HG03558 (cell line): Measurements from ENCODE around the gene ABO.
"Not testable (repeated sequence)": the region's sequence is repeated elsewhere in the genome, so short reads cannot be mapped to it uniquely, and the experiment has no call there.

ENCODE experiments used
- ATAC-seq: cut with Tn5 transposase; IDR thresholded peaks from one replicate; pipeline ENCODE4 v1.9.1; 2021; ENCODE audit warnings: moderate number of reproducible peaks; ENCODE audit not compliant: unreplicated experiment; ENCODE audit errors: extremely low read depth

The ABO gene

DNA sequence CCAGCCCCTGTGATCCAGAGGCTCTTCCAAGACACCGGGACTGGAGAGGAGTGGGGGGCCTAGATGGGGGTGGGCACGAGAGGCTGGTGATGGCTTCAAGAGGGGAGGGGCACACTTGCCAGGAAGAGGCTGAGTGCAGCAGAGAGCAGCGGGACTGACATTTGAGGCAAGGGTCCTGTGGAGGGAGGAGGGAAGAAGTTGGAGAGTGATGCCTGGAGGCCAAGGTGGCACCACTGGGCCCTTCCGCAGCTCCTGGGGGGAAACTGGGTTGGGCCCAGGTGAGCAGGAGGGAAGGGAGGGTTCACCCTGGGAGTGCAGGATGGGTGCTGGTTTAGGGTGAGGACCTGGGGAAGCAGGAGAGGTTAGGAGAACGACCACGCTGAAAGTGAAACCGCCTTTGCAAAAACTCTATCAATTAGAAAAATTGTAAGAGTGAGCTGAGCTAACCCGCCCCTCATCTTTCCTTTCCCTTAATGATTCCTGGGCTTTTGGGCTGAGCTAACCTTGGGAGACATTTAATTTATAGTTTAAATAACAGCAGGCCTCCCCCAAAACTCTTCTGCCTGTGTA is 26.2 kb downstream of the ABO start:
- no peak for ATAC-seq

DNA sequence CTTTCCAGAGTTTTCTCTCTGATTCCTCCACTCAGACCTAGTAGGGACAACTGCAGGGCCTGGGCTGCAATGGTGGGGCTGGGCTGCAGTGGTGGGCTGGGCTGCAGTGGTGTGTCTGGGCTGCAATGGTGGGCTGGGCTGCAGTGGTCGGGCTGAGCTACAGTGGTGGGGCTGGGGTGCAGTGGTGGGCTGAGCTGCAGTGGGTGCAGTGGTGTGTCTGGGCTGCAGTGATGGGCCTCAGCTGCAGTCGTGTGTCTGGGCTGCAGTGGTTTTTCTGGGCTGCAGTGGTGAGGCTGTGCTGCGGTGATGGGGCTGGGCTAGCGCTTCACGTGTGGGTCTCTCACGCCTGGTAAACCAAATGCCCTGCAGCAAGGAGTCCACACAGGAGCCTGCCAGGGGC is 27.4 kb downstream of the ABO start:
- no peak for ATAC-seq

DNA sequence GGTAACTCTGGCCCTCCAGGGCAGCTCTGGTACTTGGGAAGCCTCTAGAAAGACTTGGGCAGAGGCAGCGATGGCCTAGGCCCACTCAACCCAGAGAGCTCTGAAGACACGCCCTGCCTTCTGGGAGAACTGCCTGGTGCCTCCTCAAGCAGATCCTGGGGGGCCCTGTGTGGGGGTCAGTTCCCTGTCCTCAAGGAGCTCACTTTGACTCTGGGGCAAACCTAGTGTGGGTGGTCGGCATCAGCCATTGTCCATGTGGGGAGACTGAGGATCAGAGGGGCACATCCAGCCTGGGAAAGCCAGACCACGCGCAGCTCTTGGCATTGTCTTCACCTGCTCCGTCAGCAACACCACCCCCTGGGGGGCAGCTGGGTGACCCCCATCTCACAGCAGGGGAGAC is 28.0 kb downstream of the ABO start:
- no peak for ATAC-seq

DNA sequence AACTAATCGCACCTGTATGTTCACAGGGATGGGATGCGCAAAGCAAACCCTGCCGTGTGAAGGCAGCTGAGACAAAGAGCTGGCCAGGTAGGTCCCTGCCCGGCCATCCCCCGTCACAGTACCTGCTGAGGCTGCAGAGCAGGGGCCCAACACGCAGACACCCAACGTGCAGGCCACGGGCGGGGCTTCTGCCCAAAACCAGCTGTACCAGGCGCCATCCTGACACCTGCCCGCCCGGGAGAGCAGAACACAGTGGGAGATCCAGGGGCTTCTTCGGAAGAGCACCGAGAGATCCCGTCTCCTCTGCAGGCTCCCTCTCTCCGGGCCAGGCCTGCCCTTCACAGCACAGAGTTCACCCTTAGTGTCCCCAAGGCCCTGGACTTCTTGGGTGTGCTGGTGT is 28.4 kb downstream of the ABO start:
- ATAC-seq, result no peak

DNA sequence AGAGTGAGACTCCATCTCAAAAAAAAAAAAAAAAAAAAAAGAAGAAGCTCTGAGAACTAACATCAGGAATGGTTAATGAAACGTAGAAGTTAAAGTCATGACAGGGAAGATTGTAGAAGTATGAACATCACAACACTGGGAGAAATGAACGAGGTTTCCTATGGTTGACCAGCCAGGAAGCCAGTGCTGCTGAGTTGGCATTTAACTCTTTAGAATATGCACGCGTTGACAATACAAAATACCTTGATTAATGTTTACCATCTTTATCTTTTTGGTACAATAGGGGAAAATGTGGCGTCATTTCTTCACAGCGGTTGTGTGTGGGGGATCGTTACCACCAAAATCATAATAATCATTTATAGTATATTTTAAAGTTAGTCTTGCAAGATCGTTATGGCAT is 32.0 kb downstream of the ABO start:
- no peak for ATAC-seq

DNA sequence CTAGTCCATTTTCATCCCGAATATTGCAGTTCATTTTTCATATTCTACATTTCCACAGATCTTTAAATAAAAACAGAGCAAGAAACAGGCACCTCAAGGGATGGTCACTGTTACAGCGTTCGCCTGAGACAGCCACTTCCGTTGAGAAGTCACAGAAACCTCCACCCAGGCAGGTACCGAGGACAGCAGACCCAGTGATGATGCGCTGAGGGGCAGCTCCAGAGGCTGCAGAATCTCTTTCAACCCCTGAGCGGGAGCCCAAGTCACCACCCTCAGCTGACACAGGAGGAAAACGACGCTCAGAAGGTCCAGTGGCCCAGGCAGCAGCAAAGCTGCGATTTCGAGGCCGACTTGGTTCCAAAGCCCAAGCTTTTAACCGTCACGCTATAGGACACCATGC is 32.8 kb downstream of the ABO start:
- ATAC-seq, result no peak

DNA sequence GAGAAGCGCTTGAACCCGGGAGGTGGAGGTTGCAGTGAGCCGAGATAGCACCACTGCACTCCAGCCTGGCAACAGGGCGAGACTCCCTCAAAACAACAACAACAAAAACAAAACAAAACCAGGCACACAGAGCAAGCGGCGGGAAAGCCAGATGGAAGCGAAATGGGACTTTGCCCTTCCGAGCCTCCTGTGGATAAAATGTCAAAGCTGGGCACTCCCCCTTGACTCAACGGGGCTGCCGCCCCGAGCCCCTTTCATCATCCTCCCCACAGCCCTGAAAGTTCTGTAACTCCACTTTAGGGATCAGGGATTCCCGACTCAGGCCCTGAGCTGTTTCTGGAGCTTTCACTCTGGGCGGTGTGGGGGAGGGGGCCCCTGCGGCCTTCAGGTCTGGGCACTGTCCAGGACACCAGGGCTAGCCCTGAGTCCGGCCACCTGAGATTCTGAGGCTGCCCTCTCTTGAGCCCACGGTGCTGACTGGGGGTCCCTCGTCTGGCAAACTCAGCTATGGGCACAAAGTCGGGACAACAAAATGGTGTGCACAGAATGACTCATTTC is 35.4 kb downstream of the ABO start:
- ATAC-seq, result no peak

DNA sequence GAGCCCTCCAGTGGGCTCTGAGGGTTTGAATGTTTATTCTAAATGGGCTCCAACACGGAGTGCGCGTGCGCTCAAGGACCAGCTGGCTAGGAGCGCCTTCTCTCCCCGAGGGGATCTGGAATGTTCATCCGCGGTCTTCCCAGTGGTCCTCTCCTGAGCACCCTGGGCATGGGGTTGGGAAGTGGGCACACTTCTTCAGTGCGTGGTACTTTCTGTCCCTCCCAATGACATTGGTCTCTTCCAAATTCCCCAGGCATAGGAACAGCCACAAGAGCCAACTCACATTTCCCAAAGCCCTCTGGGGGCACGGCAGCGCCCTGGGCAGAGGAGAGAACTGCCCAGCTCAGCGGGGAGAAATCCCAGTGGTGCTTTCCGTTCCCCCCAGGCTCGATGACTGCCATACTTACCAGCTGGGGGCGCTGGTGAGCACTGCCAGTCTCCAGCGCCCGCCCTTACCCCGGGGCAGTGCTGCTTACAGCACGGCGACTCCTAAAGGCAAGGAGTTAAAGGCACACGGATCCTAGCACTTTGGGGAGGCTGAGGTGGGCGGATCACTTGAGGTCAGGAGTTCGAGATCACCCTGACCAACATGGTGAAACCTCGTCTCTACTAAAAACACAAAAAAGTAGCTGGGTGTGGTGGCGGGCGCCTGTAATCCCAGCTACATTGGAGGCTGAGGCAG is 36.0 kb downstream of the ABO start:
- ATAC-seq, result no peak

DNA sequence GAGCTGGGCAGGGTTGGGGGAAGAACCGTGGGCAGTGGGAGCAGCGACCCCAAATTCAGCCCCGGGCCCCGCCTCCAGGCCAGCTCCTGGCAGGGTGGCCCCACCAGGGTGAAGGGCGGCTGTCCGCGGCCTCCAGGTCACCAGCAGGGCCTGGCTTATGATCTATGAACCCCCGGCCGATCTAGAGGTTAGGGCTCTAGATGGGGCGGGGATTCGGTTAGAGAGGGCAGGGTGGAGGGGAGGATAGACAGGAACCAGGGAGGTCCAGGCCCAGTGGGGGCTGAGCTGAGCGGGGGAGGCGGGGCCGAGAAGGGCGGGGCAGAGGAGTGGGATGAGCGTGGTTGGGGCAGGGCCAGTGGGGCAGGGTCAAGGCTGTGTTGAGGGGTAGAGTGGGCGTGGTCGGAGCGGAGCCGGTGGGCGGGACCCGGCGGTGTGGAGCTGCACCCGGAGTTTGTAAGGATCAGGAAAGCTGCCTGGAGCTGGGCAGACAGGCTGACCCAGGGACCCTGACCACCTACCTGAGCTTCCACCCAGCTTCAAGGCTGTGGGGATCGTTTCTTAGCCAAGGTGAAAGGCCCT is 36.6 kb downstream of the ABO start:
- ATAC-seq, result no peak

DNA sequence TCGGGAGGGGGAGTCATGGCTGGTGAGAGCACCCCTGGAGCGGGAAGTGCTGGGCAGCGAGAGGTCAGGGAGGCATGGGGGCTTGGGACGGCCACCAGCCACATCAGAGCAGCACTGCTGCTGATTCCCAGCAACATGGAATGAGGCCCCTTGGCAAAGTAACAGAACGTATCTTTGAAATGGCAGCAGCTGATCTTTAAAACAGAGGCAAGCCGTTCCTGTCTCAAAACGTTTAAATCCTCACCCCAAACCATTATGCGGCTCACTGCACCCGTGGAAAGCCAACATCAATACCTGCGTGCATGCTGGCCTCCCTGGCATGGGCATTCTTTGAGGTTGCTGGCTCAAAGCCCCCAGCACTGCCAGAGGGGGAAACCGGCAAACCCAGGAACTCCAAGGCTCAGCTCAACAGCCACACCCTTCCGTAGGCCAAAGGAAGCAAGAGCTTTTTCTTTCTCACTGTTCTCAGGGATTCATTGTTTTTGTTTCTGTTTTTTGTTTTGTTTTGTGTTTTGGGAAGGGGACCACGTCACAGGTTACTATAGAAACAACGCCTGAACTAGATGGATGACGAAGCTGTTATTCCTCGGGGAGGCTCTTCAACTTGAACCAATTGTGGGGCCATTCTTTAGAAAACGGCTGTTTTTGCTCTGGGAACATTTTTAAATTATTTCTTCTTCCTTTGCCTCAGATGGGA is 37.8 kb downstream of the ABO start:
- ATAC-seq, result no peak

DNA sequence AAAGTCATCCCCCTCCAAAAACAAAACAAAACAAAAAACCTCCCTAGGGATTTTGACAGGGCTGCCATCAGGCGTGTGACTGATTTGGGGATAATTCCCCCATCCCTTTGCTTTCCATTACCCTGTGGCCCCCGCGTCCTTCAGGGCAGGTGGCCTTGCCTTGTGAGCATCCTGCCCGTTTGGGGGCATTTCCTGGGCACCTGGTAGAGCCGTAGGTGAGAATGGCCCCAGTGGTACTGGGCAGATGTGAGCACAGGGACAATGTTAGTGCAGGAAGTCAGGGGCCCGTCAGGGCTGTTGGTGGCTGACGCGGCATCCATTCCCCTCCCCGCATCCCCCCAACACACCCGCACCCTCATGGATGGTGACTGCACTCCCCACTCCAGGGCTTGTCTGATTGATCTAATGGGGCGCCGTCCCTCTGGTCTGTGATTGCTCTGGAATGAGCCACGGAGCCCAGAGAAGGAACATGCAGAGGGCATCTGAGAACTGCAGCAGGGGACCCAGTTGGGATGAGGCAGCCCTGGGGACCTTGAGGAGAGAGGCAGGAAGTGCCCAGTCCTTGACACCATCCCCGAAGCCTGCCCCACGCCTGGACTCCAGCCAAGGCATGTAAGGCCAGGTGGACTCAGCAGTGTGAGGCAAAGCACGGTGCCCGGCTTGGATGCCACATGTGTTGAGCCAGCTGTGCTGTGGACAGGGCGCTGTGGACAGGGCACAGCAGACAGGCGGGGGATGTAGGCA is 38.5 kb downstream of the ABO start:
- not testable (repeated sequence) for ATAC-seq

DNA sequence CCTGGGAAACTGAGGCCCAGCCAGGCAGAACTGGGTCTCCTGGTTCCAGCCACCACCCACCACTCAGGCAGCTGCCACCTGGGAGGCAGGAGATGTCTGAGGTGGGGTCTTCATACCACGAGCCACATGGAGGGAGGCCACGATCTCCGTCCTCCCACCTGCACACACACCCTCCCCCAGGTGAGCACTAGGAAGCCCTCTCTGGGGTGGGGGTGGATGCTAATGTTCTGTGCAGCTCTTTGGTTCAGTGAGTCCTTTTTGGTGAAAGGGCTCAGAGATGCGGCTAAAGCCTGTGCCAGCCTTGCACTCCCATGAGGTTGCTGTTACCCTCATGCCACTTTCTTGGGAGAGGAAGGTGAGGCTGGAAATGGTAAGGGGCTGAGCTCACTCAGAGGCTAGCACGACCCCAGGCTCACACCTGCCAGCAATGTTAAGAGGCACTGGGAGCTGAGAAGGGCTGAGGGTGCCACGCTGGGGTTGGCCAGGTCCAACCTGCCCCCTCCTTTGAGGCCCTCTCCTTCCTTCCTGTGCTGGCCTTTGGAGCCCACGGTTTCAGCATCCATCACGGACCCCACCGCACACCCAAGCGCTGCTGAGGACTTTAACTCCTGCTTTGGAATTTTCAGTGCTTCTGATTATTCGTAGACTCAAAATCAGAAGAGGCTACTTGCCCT is 39.3 kb downstream of the ABO start:
- ATAC-seq, result no peak

DNA sequence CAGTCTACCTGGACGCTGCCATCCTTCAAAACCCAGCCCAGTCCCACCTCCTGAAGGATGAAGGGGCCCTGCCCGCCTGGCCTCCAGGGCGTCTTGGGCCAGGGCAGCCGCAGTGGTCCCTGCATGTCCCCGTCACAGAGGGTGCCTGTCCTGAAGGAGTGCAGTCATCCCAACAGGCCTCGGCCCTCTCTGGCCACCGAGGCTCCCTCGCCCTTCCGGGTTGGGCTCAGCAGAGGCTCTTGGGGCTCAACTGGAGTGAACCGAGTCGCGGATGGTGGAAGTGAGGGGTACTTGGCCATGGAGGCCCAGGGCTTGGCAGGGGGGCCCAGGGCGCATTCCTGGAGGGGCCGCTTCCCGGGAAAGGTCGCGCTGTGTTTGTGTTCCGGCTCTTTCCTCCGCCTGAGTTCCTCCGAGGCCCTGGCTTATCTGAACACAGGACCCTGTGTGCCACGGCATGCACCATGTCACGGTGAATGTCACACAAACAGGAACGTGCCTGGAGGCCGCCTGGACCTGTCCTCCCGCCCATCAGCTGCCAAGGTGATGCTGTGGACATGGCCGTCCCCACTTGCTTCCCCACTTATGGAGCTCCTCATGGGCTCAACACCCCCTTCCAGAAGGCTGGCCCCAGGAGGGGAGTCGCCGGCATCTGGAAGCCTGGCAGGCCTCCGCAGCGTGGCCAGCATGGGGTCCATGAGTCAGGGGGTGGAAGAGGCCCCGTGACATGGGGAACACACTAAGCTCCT is 40.3 kb downstream of the ABO start:
- no peak for ATAC-seq

DNA sequence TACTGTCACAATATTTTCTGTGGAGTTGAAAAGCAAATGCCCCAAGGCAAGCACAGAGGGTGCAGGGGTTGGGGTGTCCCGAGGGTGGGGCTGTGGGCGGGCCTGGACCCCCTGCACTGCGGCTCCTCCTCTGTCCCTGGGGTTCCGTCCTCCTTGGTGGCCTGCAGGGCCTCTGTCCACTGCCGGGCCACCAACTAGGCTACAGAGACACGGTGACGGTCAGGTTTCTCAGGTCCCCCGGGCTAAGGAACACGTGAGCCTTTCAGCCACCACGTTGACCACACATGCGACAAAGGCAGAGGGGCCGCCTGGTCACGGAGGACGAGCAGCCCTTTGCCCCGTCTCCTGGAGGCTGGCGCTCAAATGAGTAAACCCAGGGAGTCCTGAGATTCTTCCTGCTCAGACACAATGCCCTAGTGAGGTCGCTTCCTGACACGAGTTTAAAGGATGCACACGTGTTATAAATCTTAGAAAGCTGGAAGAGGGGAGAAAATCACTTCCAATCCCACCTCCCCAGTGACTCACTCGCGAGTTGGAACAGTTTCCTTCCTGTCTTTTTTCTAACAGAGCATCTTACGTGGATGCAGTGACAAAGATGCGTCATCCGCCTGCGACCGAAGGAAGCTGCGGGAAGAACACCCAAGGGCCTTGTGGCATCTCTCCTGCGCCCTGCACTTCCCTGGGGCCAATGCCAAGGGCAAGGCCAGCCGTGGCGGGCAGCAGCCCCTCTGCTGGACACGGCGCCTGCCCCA is 41.1 kb downstream of the ABO start:
- ATAC-seq, result no peak

DNA sequence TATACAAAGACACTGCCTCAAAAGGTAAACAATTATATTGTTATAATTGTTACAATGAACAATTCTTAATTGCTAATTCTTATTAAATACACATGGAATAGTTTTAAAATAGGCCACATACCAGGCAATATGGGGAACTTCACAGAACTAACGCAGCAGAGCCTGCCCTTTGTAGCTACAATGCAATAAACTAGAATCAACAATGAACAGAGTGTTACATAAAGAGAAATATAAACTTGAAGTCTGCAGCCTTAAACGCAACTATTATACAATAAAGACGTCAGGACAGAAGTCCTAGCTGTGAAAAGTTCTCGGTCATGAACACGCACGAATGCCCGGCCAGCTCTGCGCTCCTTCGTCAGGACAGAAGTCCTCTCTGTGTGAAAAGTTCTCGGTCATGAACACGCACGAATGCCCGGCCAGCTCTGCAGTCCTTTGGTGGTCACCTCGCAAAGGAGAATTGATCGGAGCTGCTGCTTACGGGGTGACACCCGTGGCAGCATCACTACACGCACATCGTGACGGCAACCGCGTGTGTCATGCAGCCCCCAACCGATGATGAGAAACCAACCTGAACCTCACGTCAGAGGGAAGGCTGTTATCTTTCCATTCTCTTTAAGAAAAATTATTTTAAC is 43.0 kb downstream of the ABO start:
- ATAC-seq, result not testable (repeated sequence)

DNA sequence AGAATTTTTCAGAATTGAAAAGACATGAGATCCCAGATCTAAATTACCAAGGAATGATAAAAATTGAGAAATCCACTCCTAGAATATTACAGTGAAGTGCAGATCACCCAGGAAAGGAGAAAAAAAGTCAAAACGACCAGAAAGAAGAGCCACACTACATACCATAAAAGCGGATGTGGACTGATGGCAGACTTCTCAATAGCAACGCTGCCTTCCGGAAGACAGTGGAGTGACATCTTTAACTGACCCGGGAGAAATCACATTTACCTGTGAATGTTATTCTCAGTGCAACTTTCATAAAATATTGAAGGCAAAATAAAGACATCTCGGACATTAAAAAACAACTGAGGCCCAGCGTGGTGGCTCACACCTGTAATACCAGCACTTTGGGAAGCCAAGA is 44.5 kb downstream of the ABO start:
- ATAC-seq, result not testable (repeated sequence)

DNA sequence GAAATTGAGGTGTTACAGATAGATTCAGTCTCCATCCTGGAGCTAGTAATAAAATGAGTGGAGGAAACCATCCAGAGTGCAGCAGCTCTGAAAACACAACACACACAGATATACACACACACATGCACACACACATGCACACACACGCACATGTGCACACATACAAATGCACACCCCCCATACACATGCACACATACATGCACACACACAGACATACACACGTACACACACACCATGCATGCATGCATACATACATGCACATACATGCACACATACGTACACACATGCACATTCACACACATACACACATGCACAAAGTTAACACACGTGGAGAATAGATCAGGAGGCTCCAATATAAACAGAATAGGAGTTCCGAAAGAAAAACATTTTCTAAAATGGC is 44.9 kb downstream of the ABO start:
- no peak for ATAC-seq
